ENCODE measurements around the gene SLC13A2. TPM values are rescaled to one million over a fixed set of nuclear protein-coding genes. Genes with fewer than 3 reads are reported as not detected.

The SLC13A2 gene
- total RNA-seq, 1 experiment from 2014 or later, result 0.57 TPM

DNA sequence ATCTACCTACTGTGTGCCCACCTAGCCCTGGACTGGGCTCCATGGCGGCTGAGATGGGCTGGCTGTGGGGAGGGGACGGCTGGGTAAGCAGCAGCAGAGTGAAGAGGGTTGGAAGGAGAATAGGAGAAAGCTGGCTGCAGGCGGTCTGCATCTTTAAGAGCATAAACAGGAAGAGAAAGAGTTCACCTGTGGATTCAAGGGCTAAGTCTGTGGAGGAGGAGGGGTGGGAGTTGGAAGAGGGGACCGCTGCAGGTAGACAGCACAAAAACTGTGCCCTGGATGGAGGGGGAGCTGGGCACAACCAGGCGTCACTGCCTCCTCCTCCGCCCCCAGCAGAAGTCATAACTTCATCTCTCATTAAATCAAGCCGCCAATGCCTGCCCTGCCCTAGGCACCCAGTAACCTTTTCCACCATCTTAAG is 677 bp downstream of the SLC13A2 start:
- no TSS peak for BruUV-seq (replicated peaks)
- H3K9me3 Mint-ChIP-seq (ENCODE audit: unreplicated experiment), result no peaks in the 10 kb centered on the region
- peaks cover 65% of the 10 kb centered on the region for H3K4me1 Mint-ChIP-seq (ENCODE audit: low read depth, unreplicated experiment)
- no peak overlapping the region for H3K4me3 Mint-ChIP-seq (ENCODE audit: unreplicated experiment)
- intact Hi-C loops (cut with micrococcal nuclease; ENCODE audit: unreplicated experiment), result loop anchor here (2.0 kb wide), 1 partner anchor 15 kb away; no protein-coding TSS in a partner anchor
- H3K36me3 Mint-ChIP-seq (ENCODE audit: insufficient read depth, unreplicated experiment), result no peaks in the 10 kb centered on the region
- no peaks in the 10 kb centered on the region for H3K27me3 ChIP-seq (replicated peaks; ENCODE audit: control insufficient read depth, insufficient read depth, low read length)
- DNase-seq, result peak in 1 of 2 experiments; percentile 38
- ChIA-PET CTCF (no interaction called here), POLR2A (no interaction called here)
- no peaks in the 10 kb centered on the region for H3K36me3 ChIP-seq (ENCODE audit: control insufficient read depth, insufficient read depth, low read length)
- H3K27ac Mint-ChIP-seq (ENCODE audit: unreplicated experiment), result no peak overlapping the region
- H3K9me3 ChIP-seq, result no peaks in the 10 kb centered on the region
- H3K4me3 ChIP-seq (ENCODE audit: low read depth, low read length), result no peak overlapping the region
- H3K4me1 ChIP-seq, result peaks cover 70% of the 10 kb centered on the region
- H3K27me3 Mint-ChIP-seq (ENCODE audit: insufficient read depth, unreplicated experiment), result no peaks in the 10 kb centered on the region
- TF ChIP-seq, protein P1, sequence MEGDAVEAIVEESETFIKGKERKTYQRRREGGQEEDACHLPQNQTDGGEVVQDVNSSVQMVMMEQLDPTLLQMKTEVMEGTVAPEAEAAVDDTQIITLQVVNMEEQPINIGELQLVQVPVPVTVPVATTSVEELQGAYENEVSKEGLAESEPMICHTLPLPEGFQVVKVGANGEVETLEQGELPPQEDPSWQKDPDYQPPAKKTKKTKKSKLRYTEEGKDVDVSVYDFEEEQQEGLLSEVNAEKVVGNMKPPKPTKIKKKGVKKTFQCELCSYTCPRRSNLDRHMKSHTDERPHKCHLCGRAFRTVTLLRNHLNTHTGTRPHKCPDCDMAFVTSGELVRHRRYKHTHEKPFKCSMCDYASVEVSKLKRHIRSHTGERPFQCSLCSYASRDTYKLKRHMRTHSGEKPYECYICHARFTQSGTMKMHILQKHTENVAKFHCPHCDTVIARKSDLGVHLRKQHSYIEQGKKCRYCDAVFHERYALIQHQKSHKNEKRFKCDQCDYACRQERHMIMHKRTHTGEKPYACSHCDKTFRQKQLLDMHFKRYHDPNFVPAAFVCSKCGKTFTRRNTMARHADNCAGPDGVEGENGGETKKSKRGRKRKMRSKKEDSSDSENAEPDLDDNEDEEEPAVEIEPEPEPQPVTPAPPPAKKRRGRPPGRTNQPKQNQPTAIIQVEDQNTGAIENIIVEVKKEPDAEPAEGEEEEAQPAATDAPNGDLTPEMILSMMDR (IDR thresholded peaks at IDR 0.05; ENCODE audit: insufficient read depth in 1 of 2, low read depth in 1 of 2, low read length in 1 of 2, severe bottlenecking in 1 of 2, unreplicated experiment in 1 of 2), result no peak

DNA sequence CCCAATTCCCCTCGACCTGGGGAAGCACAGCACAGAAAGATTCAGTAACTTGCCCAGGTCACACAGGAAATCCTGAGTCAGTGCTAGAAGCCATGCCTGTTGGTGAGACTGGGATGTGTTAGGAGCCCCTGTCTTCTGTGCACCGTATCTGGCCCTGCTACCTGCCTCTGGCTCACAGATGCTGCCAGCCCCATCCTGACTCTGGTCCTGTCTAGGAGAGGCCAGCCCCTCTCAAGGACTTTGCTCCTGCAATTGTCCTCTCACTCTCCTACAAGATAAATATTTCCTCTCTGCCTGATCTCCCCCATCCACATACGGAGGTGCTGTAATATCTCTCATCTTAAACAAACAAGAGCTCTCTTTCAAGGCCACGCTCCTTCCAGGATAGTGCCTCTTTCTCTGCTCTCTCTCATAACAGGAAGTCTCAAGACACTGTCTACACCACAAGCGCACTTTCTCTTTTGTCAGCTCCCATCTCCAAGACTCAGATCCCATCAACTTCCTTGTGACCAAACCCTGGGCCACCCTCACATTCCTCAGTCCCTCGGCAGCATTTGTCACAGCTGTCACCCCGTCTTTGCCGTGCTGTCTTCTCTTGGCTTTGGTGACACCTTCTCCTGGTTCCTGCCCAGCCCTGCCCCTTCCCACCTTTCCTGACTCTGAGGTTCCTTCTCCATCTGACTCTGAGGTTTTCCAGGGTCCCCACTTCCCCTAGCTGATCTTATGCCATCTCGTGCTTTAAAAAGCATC is 1.9 kb downstream of the SLC13A2 start:
- DNase-seq, result peak; percentile 84 to 87
- BruUV-seq (replicated peaks), result no TSS peak
- POLR2A ChIA-PET, result interaction anchor here (0.5 to 1.0 kb wide), 6 partner anchors 9 to 236 kb away, joined by 3 to 6 read pairs (median 4); partner anchors contain the start of genes POLDIP2, PROCA1 and VTN

DNA sequence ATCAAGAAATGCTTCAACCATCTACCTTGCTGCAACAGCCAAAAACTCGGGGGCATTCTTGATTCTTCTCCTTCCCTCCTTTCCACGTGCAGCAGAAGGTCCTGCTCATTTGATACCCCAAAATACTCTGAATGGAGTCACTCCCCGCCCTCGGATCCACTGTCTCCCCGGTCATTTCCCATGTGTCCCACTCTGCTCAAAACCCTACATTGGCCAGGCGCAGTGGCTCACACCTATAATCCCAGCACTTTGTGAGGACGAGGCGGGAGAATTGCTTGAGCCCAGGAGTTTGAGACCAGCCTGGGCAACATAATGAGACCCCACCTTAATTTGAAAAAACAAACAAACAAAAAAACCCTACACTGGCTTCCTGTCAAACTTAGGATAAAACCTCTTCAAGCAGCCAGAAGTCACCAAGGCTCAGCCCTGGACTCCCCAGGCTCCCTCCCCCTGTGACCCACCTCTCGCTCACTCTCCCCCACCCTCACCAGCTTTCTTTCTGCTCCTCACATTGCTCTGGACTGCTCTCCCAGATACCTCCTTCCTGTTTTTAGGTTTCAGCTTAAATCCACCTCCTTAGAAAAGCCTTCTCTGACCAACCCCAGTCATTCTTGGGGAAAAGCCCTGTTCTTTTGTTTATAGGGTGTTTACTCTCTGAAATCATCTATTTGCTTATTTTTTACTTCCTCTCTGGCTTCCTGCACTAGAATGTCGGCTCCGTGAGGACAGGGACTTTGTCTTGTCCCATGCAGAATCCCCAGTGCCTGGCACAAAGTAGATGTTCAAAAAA is 2.8 kb downstream of the SLC13A2 start:
- intact Hi-C loops (cut with micrococcal nuclease; ENCODE audit: unreplicated experiment), result no loop called here
- Mint-ChIP-seq H3K27ac (ENCODE audit: unreplicated experiment) (peak overlapping the region; percentile 60), H3K9me3 (ENCODE audit: unreplicated experiment) (no peaks in the 10 kb centered on the region), H3K4me1 (ENCODE audit: low read depth, unreplicated experiment) (peaks cover 57% of the 10 kb centered on the region), H3K27me3 (ENCODE audit: insufficient read depth, unreplicated experiment) (no peaks in the 10 kb centered on the region), H3K36me3 (ENCODE audit: insufficient read depth, unreplicated experiment) (no peaks in the 10 kb centered on the region), H3K4me3 (ENCODE audit: unreplicated experiment) (peak overlapping the region; percentile 47)
- DNase-seq, result no peak
- H3K4me3 ChIP-seq (ENCODE audit: low read depth, low read length), result no peak overlapping the region
- TF ChIP-seq, protein P1 (IDR thresholded peaks at IDR 0.05; ENCODE audit: insufficient read depth in 1 of 2, low read depth in 1 of 2, low read length in 1 of 2, severe bottlenecking in 1 of 2, unreplicated experiment in 1 of 2), result no peak
- H3K4me1 ChIP-seq, result peaks cover 76% of the 10 kb centered on the region
- BruUV-seq (replicated peaks), result no TSS peak
- H3K9me3 ChIP-seq, result no peaks in the 10 kb centered on the region
- H3K27me3 ChIP-seq (replicated peaks; ENCODE audit: control insufficient read depth, insufficient read depth, low read length), result no peaks in the 10 kb centered on the region
- no peaks in the 10 kb centered on the region for H3K36me3 ChIP-seq (ENCODE audit: control insufficient read depth, insufficient read depth, low read length)
- ChIA-PET CTCF (no interaction called here), POLR2A (interaction anchor here (0.6 kb wide), 1 partner anchor 235 kb away, joined by 6 read pairs; the partner anchor contains the start of gene PROCA1)

More for the DNA sequence above, 1.9 kb downstream of the SLC13A2 start:
- no peak overlapping the region for H3K4me3 ChIP-seq (ENCODE audit: low read depth, low read length)
- CTCF ChIA-PET, result interaction anchor here (0.6 to 1.0 kb wide), 6 partner anchors 9 to 118 kb away, joined by 3 to 10 read pairs (median 4); partner anchors contain the start of genes POLDIP2 and VTN
- H3K27me3 ChIP-seq (replicated peaks; ENCODE audit: control insufficient read depth, insufficient read depth, low read length), result no peaks in the 10 kb centered on the region
- Mint-ChIP-seq H3K27me3 (ENCODE audit: insufficient read depth, unreplicated experiment) (no peaks in the 10 kb centered on the region), H3K4me1 (ENCODE audit: low read depth, unreplicated experiment) (peaks cover 57% of the 10 kb centered on the region), H3K36me3 (ENCODE audit: insufficient read depth, unreplicated experiment) (no peaks in the 10 kb centered on the region), H3K4me3 (ENCODE audit: unreplicated experiment) (peak overlapping the region; percentile 47), H3K9me3 (ENCODE audit: unreplicated experiment) (no peaks in the 10 kb centered on the region), H3K27ac (ENCODE audit: unreplicated experiment) (peak overlapping the region; percentile 60)
- peaks cover 76% of the 10 kb centered on the region for H3K4me1 ChIP-seq
- H3K9me3 ChIP-seq, result no peaks in the 10 kb centered on the region
- intact Hi-C loops (cut with micrococcal nuclease; ENCODE audit: unreplicated experiment), result loop anchor here (1.0 to 2.0 kb wide), 4 partner anchors 9 to 58 kb away; no protein-coding TSS in a partner anchor
- H3K36me3 ChIP-seq (ENCODE audit: control insufficient read depth, insufficient read depth, low read length), result no peaks in the 10 kb centered on the region
- TF ChIP-seq, protein P1 (IDR thresholded peaks at IDR 0.05; ENCODE audit: insufficient read depth in 1 of 2, low read depth in 1 of 2, low read length in 1 of 2, severe bottlenecking in 1 of 2, unreplicated experiment in 1 of 2), result no peak

Data from Caco-2 (cell line).